GM23248 (cell line): Measurements from ENCODE around the gene FRYL. TPM values are rescaled to one million over a fixed set of nuclear protein-coding genes. Genes with fewer than 3 reads are reported as not detected.

Experiments used
- DNase-seq: peaks from one replicate; pipeline ENCODE4 v3.0.0-alpha.2; 2015
- H2AFZ ChIP-seq: fragments of 200-600 bp; sonication (generic); 2 replicates; pipeline ENCODE4 v1.6.1; 2016; ENCODE audit warnings: antibody characterized with exemption
- H3F3A ChIP-seq: fragments of 200-600 bp; sonication (generic); 2 replicates; pipeline ENCODE4 v1.6.1; 2016; ENCODE audit warnings: mild to moderate bottlenecking, antibody characterized with exemption, mixed run types; ENCODE audit not compliant: insufficient read depth
- H3K27ac ChIP-seq: fragments of 200-600 bp; sonication (generic); 2 replicates; pipeline ENCODE4 v1.5.1; 2016; ENCODE audit warnings: mild to moderate bottlenecking
- H3K27me3 ChIP-seq: fragments of 200-600 bp; sonication (generic); replicated peaks from 2 replicates; pipeline ENCODE4 v1.6.1; 2016; ENCODE audit warnings: mild to moderate bottlenecking; ENCODE audit not compliant: insufficient read depth
- H3K36me3 ChIP-seq: fragments of 200-600 bp; sonication (generic); 2 replicates; pipeline ENCODE4 v1.6.1; 2016; ENCODE audit warnings: low read depth, mild to moderate bottlenecking
- H3K4me1 ChIP-seq: fragments of 200-600 bp; sonication (generic); 2 replicates; pipeline ENCODE4 v1.6.1; 2016; ENCODE audit warnings: mild to moderate bottlenecking; ENCODE audit not compliant: insufficient read depth
- H3K4me2 ChIP-seq: fragments of 200-600 bp; sonication (generic); one replicate; pipeline ENCODE4 v1.6.1; 2016; ENCODE audit warnings: mild to moderate bottlenecking; ENCODE audit not compliant: unreplicated experiment
- H3K4me3 ChIP-seq: fragments of 200-600 bp; sonication (generic); 2 replicates; pipeline ENCODE4 v1.5.1; 2016; ENCODE audit warnings: mild to moderate bottlenecking
- H3K79me2 ChIP-seq: fragments of 200-600 bp; sonication (generic); 2 replicates; pipeline ENCODE4 v1.6.1; 2016; ENCODE audit warnings: mild to moderate bottlenecking; ENCODE audit not compliant: insufficient read depth
- H3K9ac ChIP-seq: fragments of 200-600 bp; sonication (generic); 2 replicates; pipeline ENCODE4 v1.6.1; 2016; ENCODE audit warnings: mild to moderate bottlenecking
- H3K9me2 ChIP-seq: fragments of 200-600 bp; sonication (generic); 2 replicates; pipeline ENCODE4 v1.6.1; 2016; ENCODE audit warnings: mixed run types, mild to moderate bottlenecking, moderate library complexity; ENCODE audit not compliant: insufficient read depth
- H3K9me3 ChIP-seq: fragments of 200-600 bp; sonication (generic); one replicate; pipeline ENCODE4 v1.6.1; 2017; ENCODE audit warnings: low read depth
- H4K20me1 ChIP-seq: fragments of 200-600 bp; sonication (generic); 2 replicates; pipeline ENCODE4 v1.6.0; 2016; ENCODE audit not compliant: insufficient read depth
- EZH2 ChIP-seq: fragments of 200-600 bp; sonication (generic); IDR thresholded peaks from 2 replicates; pipeline ENCODE4 v1.6.1; 2018; ENCODE audit warnings: antibody characterized with exemption, mild to moderate bottlenecking; ENCODE audit not compliant: insufficient read depth, poor library complexity, severe bottlenecking
- EZH2phosphoT487 ChIP-seq: fragments of 200-600 bp; sonication (generic); IDR thresholded peaks from 2 replicates; pipeline ENCODE4 v1.6.1; 2018; ENCODE audit warnings: antibody characterized with exemption, moderate library complexity, mild to moderate bottlenecking, low read depth; ENCODE audit not compliant: insufficient read depth
- WGBS, 2 experiments: methylation state at CpG; one replicate each; pipeline ENCODE4 v1.1.6; 2015 to 2017; ENCODE audit warnings: low lambda C conversion rate in 2 of 2, low coverage in 1 of 2; ENCODE audit errors: missing lambda C conversion rate in 2 of 2; 5-methylcytosine and 5-hydroxymethylcytosine counted together
- in situ Hi-C: fragments of 300-500 bp; cut with MboI; formaldehyde crosslinking; loops from 2 replicates; pipeline ENCODE4 v1.15.0; 2020
- polyA plus RNA-seq: library from polyadenylated mRNA; unstranded; fragments of >200 nt; fragmentation: Nextera tagmentation; extraction: Ambion mirVana; gene quantifications from 2 replicates; pipeline ENCODE4 v1.2.1, GENCODE V29; 2016
- total RNA-seq: library from RNA; depleted of rRNA; stranded (reverse); fragments of >200 nt; shearing (Covaris generic); gene quantifications from 2 replicates; pipeline ENCODE4 v1.2.3, GENCODE V29; 2014

Gene FRYL
- total and polyA plus RNA-seq, 2 experiments from 2014 or later: 16.6 to 28.4 TPM

DNA sequence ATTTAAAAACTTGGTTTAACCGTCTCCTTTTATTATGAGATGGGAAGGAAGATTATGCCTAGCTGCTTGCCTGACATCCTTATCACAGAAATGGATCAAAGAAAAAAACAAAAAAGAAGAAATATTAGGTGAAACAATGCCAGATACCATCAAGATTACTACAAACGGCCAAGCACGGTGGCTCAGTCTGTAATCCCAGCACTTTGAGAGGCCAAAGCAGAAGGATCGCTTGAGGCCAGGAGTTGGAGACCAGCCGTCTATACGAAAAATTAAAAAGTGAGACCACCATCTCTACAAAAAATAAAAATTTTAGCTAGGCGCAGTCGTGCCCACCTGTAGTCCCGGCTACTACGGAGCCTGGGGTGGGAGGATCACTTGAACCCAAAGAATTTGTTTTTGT lies 2.3 kb downstream of the FRYL start:
- peaks cover 28% of the 10 kb centered on the region for H3K4me1 ChIP-seq
- peaks cover 64% of the 10 kb centered on the region for H3K79me2 ChIP-seq
- no peaks in the 10 kb centered on the region for H3K9me3 ChIP-seq
- WGBS, 2 experiments: 47% methylated on average over 10 of the region's 10 CpGs
- H3K9ac ChIP-seq: peak overlapping the region; percentile 91
- H3K9me2 ChIP-seq: no peaks in the 10 kb centered on the region
- H3K4me2 ChIP-seq: peak overlapping the region; percentile 88
- peak overlapping the region; percentile 98 for H3K4me3 ChIP-seq
- in situ Hi-C loops: loop anchor here (25.0 kb wide), 1 partner anchor 190 kb away; no protein-coding TSS in a partner anchor
- no peaks in the 10 kb centered on the region for H3K36me3 ChIP-seq
- peak overlapping the region; percentile 91 for H3K27ac ChIP-seq
- H3F3A ChIP-seq: peaks cover 28% of the 10 kb centered on the region
- H4K20me1 ChIP-seq: no peaks in the 10 kb centered on the region; the same call in 1 of the 2 replicates
- H2AFZ ChIP-seq: peak overlapping the region; percentile 86; the same call in 1 of the 2 replicates
- no peaks in the 10 kb centered on the region for H3K27me3 ChIP-seq
- TF ChIP-seq EZH2phosphoT487 (no peak), EZH2 (no peak)
- peak; percentile 23 for DNase-seq

DNA sequence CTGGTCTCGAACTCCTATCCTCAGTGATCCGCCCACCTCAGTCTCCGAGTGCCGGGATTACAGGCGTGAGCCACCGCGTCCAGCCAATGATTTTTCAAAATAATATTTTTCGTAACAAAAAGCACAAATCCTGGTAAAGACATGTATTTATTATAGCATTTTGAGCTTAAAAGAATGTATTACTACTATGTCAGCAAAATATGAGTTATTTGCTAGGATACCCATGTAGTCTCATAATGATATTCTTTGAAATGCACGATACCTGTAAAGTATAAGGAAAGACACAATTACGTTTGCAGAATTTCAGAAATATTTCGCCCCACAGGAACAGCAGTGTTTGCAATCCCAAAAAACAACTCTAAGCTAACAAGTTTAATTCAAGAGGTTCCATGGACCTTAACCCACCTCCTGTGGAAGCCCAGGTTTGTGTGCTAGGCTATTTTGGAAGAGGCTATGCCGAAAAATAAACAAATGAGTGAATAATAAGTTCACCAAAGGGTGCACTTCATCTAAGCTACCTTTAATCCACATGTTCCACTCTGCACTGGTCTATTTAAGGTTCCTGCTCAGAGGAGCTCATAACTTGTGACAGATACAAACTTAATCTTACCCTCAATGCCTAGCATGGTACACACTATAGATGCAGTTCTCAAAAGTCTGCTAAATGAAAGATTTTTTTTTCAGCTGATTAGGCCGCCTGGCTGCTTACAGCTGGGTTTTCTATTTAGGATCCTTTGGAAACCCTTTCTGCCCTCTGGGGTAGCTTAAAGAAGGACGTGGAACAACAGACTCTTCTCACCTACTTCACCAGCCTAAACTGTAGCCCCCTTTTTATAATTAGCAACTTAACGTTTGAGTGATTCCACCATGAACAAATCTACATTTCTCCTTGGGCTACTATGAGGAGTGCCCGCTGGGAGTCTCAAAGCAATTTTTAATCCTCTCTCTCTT lies 5.0 kb downstream of the FRYL start:
- in situ Hi-C loops: loop anchor here (25.0 kb wide), 1 partner anchor 188 kb away; no protein-coding TSS in a partner anchor
- peaks cover 32% of the 10 kb centered on the region for H3K4me1 ChIP-seq
- 94 to 96% methylated on average over 16 of the region's 16 CpGs for WGBS, 2 experiments
- no peaks in the 10 kb centered on the region for H3K27me3 ChIP-seq
- H3K4me3 ChIP-seq: no peak overlapping the region
- H3K9ac ChIP-seq: no peak overlapping the region
- no peak for DNase-seq
- H4K20me1 ChIP-seq: no peaks in the 10 kb centered on the region; the same call in 1 of the 2 replicates
- H3K9me3 ChIP-seq: no peaks in the 10 kb centered on the region
- peaks cover 23% of the 10 kb centered on the region for H3F3A ChIP-seq
- H3K27ac ChIP-seq: no peak overlapping the region
- no peaks in the 10 kb centered on the region for H3K36me3 ChIP-seq
- H3K79me2 ChIP-seq: peaks cover 91% of the 10 kb centered on the region
- H3K9me2 ChIP-seq: no peaks in the 10 kb centered on the region
- no peak overlapping the region for H3K4me2 ChIP-seq
- no peak overlapping the region for H2AFZ ChIP-seq
- TF ChIP-seq EZH2phosphoT487 (no peak), EZH2 (no peak)

DNA sequence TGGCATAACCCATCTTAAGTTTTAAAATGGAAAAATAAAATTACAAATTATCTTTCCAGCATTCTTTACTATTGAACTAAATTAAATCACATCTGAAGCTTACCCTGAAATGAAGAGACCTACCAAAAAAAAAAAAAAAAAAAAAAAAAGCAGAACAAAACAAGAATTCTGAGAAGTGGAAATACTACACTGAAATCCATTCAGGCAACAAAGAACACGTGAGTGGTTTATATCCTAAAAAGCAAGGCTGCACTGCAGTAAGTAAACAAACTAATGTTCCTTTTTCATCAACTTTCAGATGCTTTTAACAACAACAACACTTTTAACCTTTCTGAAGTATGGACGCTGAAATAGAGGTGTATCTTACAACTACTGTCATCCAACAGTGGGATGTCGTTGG lies 7.5 kb downstream of the FRYL start:
- 93 to 97% methylated on average over 3 of the region's 3 CpGs for WGBS, 2 experiments
- Histone ChIP-seq H3K4me1 (peaks cover 25% of the 10 kb centered on the region), H3K9me3 (no peaks in the 10 kb centered on the region), H3K9me2 (no peaks in the 10 kb centered on the region), H3K4me2 (no peak overlapping the region), H2AFZ (no peak overlapping the region), H3K27me3 (no peaks in the 10 kb centered on the region), H3F3A (peaks cover 6% of the 10 kb centered on the region), H3K79me2 (peaks cover 100% of the 10 kb centered on the region), H3K36me3 (no peaks in the 10 kb centered on the region), H4K20me1 (no peaks in the 10 kb centered on the region; the same call in 1 of the 2 replicates), H3K27ac (no peak overlapping the region), H3K9ac (no peak overlapping the region), H3K4me3 (no peak overlapping the region)
- in situ Hi-C loops: no loop called here
- no peak for DNase-seq
- TF ChIP-seq EZH2 (no peak), EZH2phosphoT487 (no peak)

DNA sequence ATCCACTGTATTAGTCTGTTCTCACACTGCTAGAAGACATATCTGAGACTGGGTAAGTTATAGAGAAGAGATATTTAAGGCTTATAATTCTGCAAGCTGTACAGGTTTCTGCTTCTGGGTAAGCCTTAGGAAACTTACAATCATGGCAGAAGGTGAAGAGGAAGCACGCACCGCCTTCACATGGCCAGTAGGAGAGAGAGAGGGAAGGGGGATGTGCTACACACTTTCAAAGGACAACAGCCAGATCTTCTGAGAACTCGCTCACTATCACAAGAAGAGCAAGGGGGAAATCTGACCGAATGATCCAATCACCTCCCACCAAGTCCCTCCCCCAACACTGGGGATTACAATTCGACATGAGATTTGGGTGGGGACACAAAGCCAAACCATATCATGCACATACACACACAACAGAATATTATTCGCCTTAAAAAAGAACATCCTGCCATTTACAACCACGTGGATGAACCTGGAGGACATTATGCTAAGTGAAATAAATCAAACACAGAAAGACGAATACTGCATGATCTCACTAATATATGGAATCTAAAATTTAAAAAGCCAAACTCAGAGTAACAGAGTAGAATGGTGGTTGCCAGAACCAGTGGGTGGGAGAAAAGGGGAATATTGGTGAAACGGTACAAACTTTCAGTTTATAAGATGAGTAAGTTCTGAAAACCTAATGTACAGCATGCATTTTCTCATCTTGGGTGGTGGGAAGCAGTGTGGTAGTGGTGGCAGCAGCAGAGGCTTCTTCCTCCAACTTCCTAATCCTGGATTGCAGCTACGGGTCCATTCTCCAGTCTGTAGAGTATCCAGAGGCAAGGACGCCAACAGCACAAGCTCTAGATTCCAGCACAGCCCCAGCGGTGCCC lies 12.8 kb downstream of the FRYL start:
- Histone ChIP-seq H3K9me3 (no peaks in the 10 kb centered on the region), H3F3A (no peaks in the 10 kb centered on the region), H3K36me3 (no peaks in the 10 kb centered on the region), H3K27me3 (no peaks in the 10 kb centered on the region), H2AFZ (no peak overlapping the region), H3K4me3 (no peak overlapping the region), H3K4me1 (0 out of 2 replicates have a peak, but pooled peaks cover 2% of the 10 kb centered on the region), H3K4me2 (no peak overlapping the region), H3K9me2 (no peaks in the 10 kb centered on the region), H3K9ac (no peak overlapping the region), H4K20me1 (0 out of 2 replicates have a peak, but pooled peaks cover 5% of the 10 kb centered on the region), H3K27ac (no peak overlapping the region), H3K79me2 (peaks cover 100% of the 10 kb centered on the region)
- DNase-seq: no peak
- TF ChIP-seq EZH2 (no peak), EZH2phosphoT487 (no peak)
- in situ Hi-C loops: no loop called here
- WGBS, 2 experiments: 95% methylated on average over 12 of the region's 12 CpGs
